Epithelial cell of proximal tubule (primary cell): Measurements from ENCODE around the gene SLC16A8. TPM values are rescaled to one million over a fixed set of nuclear protein-coding genes. Genes with fewer than 3 reads are reported as not detected.

Source experiments
- DNase-seq: peaks from one replicate; pipeline ENCODE4 v3.0.0-alpha.2; 2011; ENCODE audit warnings: low read depth
- H3K4me3 ChIP-seq: 2 replicates; pipeline ENCODE4 v1.5.1; 2011; ENCODE audit warnings: low read depth, mild to moderate bottlenecking, low read length
- CTCF ChIP-seq: conservative IDR thresholded peaks from 2 replicates; pipeline ENCODE4 v1.5.1; 2012; ENCODE audit warnings: low read depth, mild to moderate bottlenecking, low read length
- total RNA-seq: library from RNA; depleted of rRNA; stranded (reverse); fragments of >200 nt; gene quantifications from 2 replicates; pipeline ENCODE4 v1.2.3, GENCODE V29; 2015

The SLC16A8 gene
- total RNA-seq, 1 donor from 2014 or later: 0.06 TPM

GRCh38 chr22:38075105-38075825, 8.7 kb downstream of the SLC16A8 start:
- no peak for TF ChIP-seq CTCF
- DNase-seq: no peak
- H3K4me3 ChIP-seq: no peak overlapping the region

GRCh38 chr22:38074181-38075104, 9.5 kb downstream of the SLC16A8 start:
- DNase-seq: no peak

GRCh38 chr22:38073150-38074130, 10.5 kb downstream of the SLC16A8 start:
- DNase-seq: no peak
- no peak for TF ChIP-seq CTCF
- no peak overlapping the region for H3K4me3 ChIP-seq

More at GRCh38 chr22:38074181-38075104, 9.5 kb downstream of the SLC16A8 start:
- no peak overlapping the region for H3K4me3 ChIP-seq
- no peak for TF ChIP-seq CTCF

GRCh38 chr22:38072322-38073149, 11.4 kb downstream of the SLC16A8 start:
- DNase-seq: no peak
- TF ChIP-seq CTCF: no peak
- H3K4me3 ChIP-seq: no peak overlapping the region

- no peak for DNase-seq
- H3K4me3 ChIP-seq: no peak overlapping the region
- no peak for TF ChIP-seq CTCF
These were observed 12.3 kb downstream of the SLC16A8 start for GRCh38 chr22:38071421-38072321.
